Measurements from ENCODE around the gene KDM4C. TPM values are rescaled to one million over a fixed set of nuclear protein-coding genes. Genes with fewer than 3 reads are reported as not detected.

KDM4C gene
- total and polyA plus RNA-seq, 2 of the 8 experiments (the other 6 are each of a cell fraction or from before 2014, with no cell fraction given), result 13.0 to 26.1 TPM

DNA sequence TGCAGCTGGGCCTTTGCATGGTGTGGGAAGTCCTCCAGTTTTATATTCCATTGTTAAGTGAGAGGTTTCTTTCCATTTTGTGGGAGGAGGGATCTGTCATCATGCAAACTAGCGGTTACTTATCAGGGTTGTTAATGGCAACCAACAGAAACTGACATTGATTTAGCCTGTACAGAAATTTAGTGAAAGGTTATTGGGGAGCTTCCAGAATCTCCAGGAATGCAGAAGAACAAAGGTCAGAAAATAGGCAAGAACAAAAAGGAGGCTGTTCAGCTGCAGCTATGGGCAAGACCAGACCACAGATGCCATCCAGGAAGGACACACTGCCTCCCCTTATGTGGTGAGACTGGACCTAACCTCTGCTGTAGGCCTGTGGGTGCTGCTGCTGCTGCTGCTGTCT, 395.8 kb downstream of the KDM4C start:
- no peak overlapping the region for H4K5ac ChIP-seq (ENCODE audit: insufficient read length, low read depth, low read length)
- H4K8ac ChIP-seq (ENCODE audit: extremely low read depth, insufficient read depth, low read length), result peak overlapping the region; percentile 62; the same call in 1 of the 2 replicates
- no peaks in the 10 kb centered on the region for H4K20me1 ChIP-seq (replicated peaks in 1 of 2; ENCODE audit: control insufficient read depth in 1 of 2, insufficient read depth in 2 of 2, low read length in 2 of 2)
- H3K36me3 ChIP-seq (ENCODE audit: control insufficient read depth in 2 of 4, insufficient read depth in 4 of 4, low read length in 3 of 4), result no peaks in the 10 kb centered on the region
- no peak overlapping the region for H2BK15ac ChIP-seq (ENCODE audit: low read length)
- no peak overlapping the region for H2BK20ac ChIP-seq (ENCODE audit: low read length)
- no peak overlapping the region for H3K9ac ChIP-seq (replicated peaks in 1 of 4; ENCODE audit: extremely low read depth in 1 of 4, low read depth in 3 of 4, low read length in 3 of 4)
- no peaks in the 10 kb centered on the region for H3K23me2 ChIP-seq (ENCODE audit: low read depth, low read length)
- H2BK12ac ChIP-seq (ENCODE audit: low read depth, low read length), result no peak overlapping the region
- no peak overlapping the region for H3K27ac ChIP-seq (ENCODE audit: low read depth, low read length)
- no peak overlapping the region for H3K4me2 ChIP-seq (ENCODE audit: insufficient read depth in 1 of 2, low read depth in 2 of 2, low read length in 2 of 2)
- H3K56ac ChIP-seq (replicated peaks; ENCODE audit: insufficient read length, low read depth, low read length), result no peak overlapping the region
- H2BK5ac ChIP-seq (ENCODE audit: low read depth, low read length), result no peak overlapping the region
- H3K18ac ChIP-seq (ENCODE audit: extremely low read depth, low read length), result no peak overlapping the region
- H4K91ac ChIP-seq (replicated peaks; ENCODE audit: insufficient read length, low read length), result no peak overlapping the region
- H3K27me3 ChIP-seq (replicated peaks in 1 of 4; ENCODE audit: control insufficient read depth in 3 of 4, extremely low read depth in 1 of 4, insufficient read depth in 3 of 4, low read length in 3 of 4), result no peaks in the 10 kb centered on the region
- H2AK5ac ChIP-seq (ENCODE audit: low read depth, low read length), result no peak overlapping the region
- H3K9me3 ChIP-seq (ENCODE audit: insufficient read depth in 2 of 2, low read depth in 1 of 2, low read length in 1 of 2), result no peaks in the 10 kb centered on the region
- H3K23ac ChIP-seq (ENCODE audit: insufficient read length), result no peak overlapping the region
- CTCF ChIA-PET (ENCODE audit: partially characterized antibody), result interaction anchor here (0.8 to 1.5 kb wide), 6 partner anchors 9 to 120 kb away, joined by 3 to 6 read pairs (median 3); no protein-coding TSS in a partner anchor
- no peak for DNase-seq (ENCODE audit: low read depth in 1 of 2, low spot score in 2 of 2)
- H3K4me1 ChIP-seq (replicated peaks in 1 of 4; ENCODE audit: control insufficient read depth in 3 of 4, insufficient read depth in 4 of 4, low read length in 3 of 4), result no peaks in the 10 kb centered on the region
- no peak overlapping the region for H3K14ac ChIP-seq (ENCODE audit: insufficient read length)
- FAIRE-seq, result no peak
- 94% methylated on average over 1 of the region's 1 CpG; no CpG with 5 or more reads in 1 of the 2 experiments for WGBS, 2 experiments (ENCODE audit: extremely low coverage in 1 of 2, insufficient coverage in 1 of 2, insufficient read length in 1 of 2, insufficient replicate concordance in 2 of 2, low coverage in 1 of 2, low lambda C conversion rate in 2 of 2, missing lambda C conversion rate in 1 of 2)
- no peak for TF ChIP-seq RBBP5 (IDR thresholded peaks at IDR 0.05; ENCODE audit: borderline replicate concordance, low read depth, low read length)
- no peaks in the 10 kb centered on the region for H3K79me2 ChIP-seq (ENCODE audit: control insufficient read depth in 1 of 2, insufficient read depth in 2 of 2, low read length in 2 of 2)
- H3K4ac ChIP-seq (replicated peaks; ENCODE audit: insufficient read length, low read depth, low read length), result no peak overlapping the region
- no peak overlapping the region for H3K4me3 ChIP-seq (ENCODE audit: extremely low read depth in 1 of 4, insufficient read depth in 2 of 4, low read depth in 3 of 4, low read length in 4 of 4)
- no peak overlapping the region for H2AFZ ChIP-seq (ENCODE audit: low read length)
- no peak overlapping the region for H2BK120ac ChIP-seq (replicated peaks; ENCODE audit: low read depth, low read length)
- POLR2A ChIA-PET (ENCODE audit: partially characterized antibody), result no interaction called here
- no peaks in the 10 kb centered on the region for H3K79me1 ChIP-seq (ENCODE audit: low read depth, low read length)

Data from H1 (cell line).